Hematopoietic multipotent progenitor cell treated with erythropoietin and hydrocortisone succinate and interleukin-3 and kit ligand, for 4 days (in vitro differentiated cells): ENCODE data around the gene CXCR4.
"Not testable (repeated sequence)": the region's sequence is repeated elsewhere in the genome, so short reads cannot be mapped to it uniquely, and the experiment has no call there.

ENCODE experiments used
- DNase-seq: peaks from one replicate; pipeline ENCODE4 v3.0.0-alpha.2; 2015

Gene CXCR4

GRCh38 chr2:136112317-136113208 is 5.4 kb downstream of the CXCR4 start:
- DNase-seq, result peak; percentile 23

- DNase-seq, result no peak
Observed at GRCh38 chr2:136111711-136112110, 6.2 kb downstream of the CXCR4 start.

GRCh38 chr2:136110526-136110925 is 7.4 kb downstream of the CXCR4 start:
- DNase-seq, result peak; percentile 31

- DNase-seq, result no peak
Observed at GRCh38 chr2:136108463-136108862, 9.5 kb downstream of the CXCR4 start.

- DNase-seq, result no peak
Observed at GRCh38 chr2:136107051-136108033, 10.6 kb downstream of the CXCR4 start.

GRCh38 chr2:136106505-136106904 is 11.4 kb downstream of the CXCR4 start:
- DNase-seq, result no peak

- DNase-seq, result no peak
Observed at GRCh38 chr2:136104977-136105376, 13.0 kb downstream of the CXCR4 start.

GRCh38 chr2:136101042-136101441 is 16.9 kb downstream of the CXCR4 start:
- DNase-seq, result no peak

- peak; percentile 36 for DNase-seq
Observed at GRCh38 chr2:136098441-136098840, 19.5 kb downstream of the CXCR4 start.

- no peak for DNase-seq
Observed at GRCh38 chr2:136093583-136093982, 24.4 kb downstream of the CXCR4 start.

GRCh38 chr2:136091899-136092298 is 26.1 kb downstream of the CXCR4 start:
- no peak for DNase-seq

GRCh38 chr2:136087901-136088460 is 30.0 kb downstream of the CXCR4 start:
- DNase-seq, result not testable (repeated sequence)

GRCh38 chr2:136086253-136087016 is 31.5 kb downstream of the CXCR4 start:
- no peak for DNase-seq

GRCh38 chr2:136085453-136086209 is 32.3 kb downstream of the CXCR4 start:
- no peak for DNase-seq

- DNase-seq, result no peak
Observed at GRCh38 chr2:136081582-136082210, 36.3 kb downstream of the CXCR4 start.

- DNase-seq, result no peak
Observed at GRCh38 chr2:136080114-136080513, 37.8 kb downstream of the CXCR4 start.

GRCh38 chr2:136077107-136077506 is 40.8 kb downstream of the CXCR4 start:
- no peak for DNase-seq

- no peak for DNase-seq
Observed at GRCh38 chr2:136075476-136075875, 42.5 kb downstream of the CXCR4 start.

GRCh38 chr2:136072621-136073020 is 45.3 kb downstream of the CXCR4 start:
- no peak for DNase-seq

- not testable (repeated sequence) for DNase-seq
Observed at GRCh38 chr2:136071887-136072286, 46.1 kb downstream of the CXCR4 start.

- no peak for DNase-seq
Observed at GRCh38 chr2:136070913-136071312, 47.0 kb downstream of the CXCR4 start.
